ENCODE data around the gene TRIO. TPM values are rescaled to one million over a fixed set of nuclear protein-coding genes. Genes with fewer than 3 reads are reported as not detected.

TRIO gene
- total and polyA plus RNA-seq, 10 of the 15 experiments (the other 5 are each of a cell fraction or from before 2014, with no cell fraction given), result 5.1 to 96.4 (median 44.6) TPM

- FAIRE-seq, result peak; percentile 23
Measured at GRCh38 chr5:14355391-14355790, 212.2 kb downstream of the TRIO start.

GRCh38 chr5:14356305-14356704 lies 213.2 kb downstream of the TRIO start:
- in situ Hi-C loops (cut with MboI), result loop anchor here (25.0 kb wide), 2 partner anchors 369 to 656 kb away; no protein-coding TSS in a partner anchor

More at GRCh38 chr5:14355391-14355790, 212.2 kb downstream of the TRIO start:
- DNase-seq (ENCODE audit: low read depth, low spot score) (no peak), ATAC-seq (no peak)
- Histone ChIP-seq H3K9me3 (replicated peaks; ENCODE audit: control insufficient read depth, insufficient read depth, low read length) (no peaks in the 10 kb centered on the region), H3K36me3 (ENCODE audit: control insufficient read depth in 2 of 2, insufficient read depth in 2 of 2, low read length in 1 of 2) (peaks cover 17 to 19% of the 10 kb centered on the region in 2 experiments; a peak in 3 of 4 replicates), H2AFZ (ENCODE audit: control insufficient read depth, low read depth, low read length) (no peak overlapping the region), H3K27ac (ENCODE audit: control insufficient read depth, insufficient read depth) (no peak overlapping the region), H4K20me1 (ENCODE audit: control insufficient read depth, insufficient read depth) (no peaks in the 10 kb centered on the region), H3K4me3 (no peak overlapping the region), H3K79me2 (ENCODE audit: control insufficient read depth, insufficient read depth, low read length) (no peaks in the 10 kb centered on the region; the same call in 1 of the 2 replicates), H3K4me1 (ENCODE audit: control insufficient read depth, insufficient read depth, low read length) (peaks cover 7% of the 10 kb centered on the region; the same call in 1 of the 2 replicates), H3K4me2 (ENCODE audit: control insufficient read depth, insufficient read depth) (no peak overlapping the region), H3K9ac (ENCODE audit: control insufficient read depth, insufficient read depth, low read length) (no peak overlapping the region), H3K27me3 (replicated peaks in 1 of 2; ENCODE audit: control insufficient read depth in 2 of 2, insufficient read depth in 2 of 2, low read length in 1 of 2) (no peaks in the 10 kb centered on the region)
- ChIA-PET SMC1A (ENCODE audit: uncharacterized antibody, unreplicated experiment) (interaction anchor here (0.7 to 2.6 kb wide), 5 partner anchors 13 to 104 kb away, joined by 3 to 8 read pairs (median 4); no protein-coding TSS in a partner anchor), POLR2A (no interaction called here), CTCF (interaction anchor here (1.2 to 4.2 kb wide), 4 partner anchors 9 to 369 kb away, joined by 3 to 24 read pairs (median 13); no protein-coding TSS in a partner anchor), RAD21 (ENCODE audit: unreplicated experiment) (interaction anchor here (3.1 kb wide), 1 partner anchor 293 kb away, joined by 15 read pairs; no protein-coding TSS in a partner anchor)
- in situ Hi-C loops (cut with MboI) (loop anchor here (25.0 kb wide), 2 partner anchors 368 to 657 kb away; no protein-coding TSS in a partner anchor), intact Hi-C loops (cut with micrococcal nuclease; ENCODE audit: unreplicated experiment) (no loop called here)
- TF ChIP-seq PAX5 (IDR thresholded peaks at IDR 0.05; ENCODE audit: borderline replicate concordance, low read depth, low read length) (no peak), SRF (IDR thresholded peaks at IDR 0.05; ENCODE audit: low read depth in 2 of 2, low read length in 2 of 2) (no peak), POU2F2 (IDR thresholded peaks at IDR 0.05; ENCODE audit: borderline replicate concordance, low read depth, low read length) (no peak), SREBF1 (IDR thresholded peaks at IDR 0.05; ENCODE audit: low read length) (no peak), EED (IDR thresholded peaks at IDR 0.05; ENCODE audit: low read depth) (no peak), ZNF207 (IDR thresholded peaks at IDR 0.05; ENCODE audit: borderline replicate concordance) (no peak), RBBP5 (conservative IDR thresholded peaks at IDR 0.05) (no peak), MTA2 (IDR thresholded peaks at IDR 0.05; ENCODE audit: low read depth) (no peak), STAT1 (conservative IDR thresholded peaks at IDR 0.05) (no peak), CBX3 (IDR thresholded peaks at IDR 0.05; ENCODE audit: borderline replicate concordance, low read depth) (no peak)
- 98% methylated on average over 4 of the region's 4 CpGs for WGBS (ENCODE audit: insufficient coverage, insufficient replicate concordance, low lambda C conversion rate, missing lambda C conversion rate)
- no TSS peak for BruUV-seq (replicated peaks)

More at GRCh38 chr5:14356305-14356704, 213.2 kb downstream of the TRIO start:
- Histone ChIP-seq H3K27me3 (replicated peaks in 1 of 2; ENCODE audit: control insufficient read depth in 2 of 2, insufficient read depth in 2 of 2, low read length in 1 of 2) (no peaks in the 10 kb centered on the region), H3K27ac (ENCODE audit: control insufficient read depth, insufficient read depth) (no peak overlapping the region), H3K4me1 (ENCODE audit: control insufficient read depth, insufficient read depth, low read length) (peaks cover 7% of the 10 kb centered on the region; the same call in 1 of the 2 replicates), H3K9ac (ENCODE audit: control insufficient read depth, insufficient read depth, low read length) (no peak overlapping the region), H3K79me2 (ENCODE audit: control insufficient read depth, insufficient read depth, low read length) (no peaks in the 10 kb centered on the region; the same call in 1 of the 2 replicates), H4K20me1 (ENCODE audit: control insufficient read depth, insufficient read depth) (no peaks in the 10 kb centered on the region), H3K4me2 (ENCODE audit: control insufficient read depth, insufficient read depth) (no peak overlapping the region), H3K9me3 (replicated peaks; ENCODE audit: control insufficient read depth, insufficient read depth, low read length) (no peaks in the 10 kb centered on the region), H3K36me3 (ENCODE audit: control insufficient read depth in 2 of 2, insufficient read depth in 2 of 2, low read length in 1 of 2) (peaks cover 21 to 23% of the 10 kb centered on the region in 2 experiments; a peak in 3 of 4 replicates), H3K4me3 (no peak overlapping the region), H2AFZ (ENCODE audit: control insufficient read depth, low read depth, low read length) (no peak overlapping the region)
- RAD21 ChIA-PET (ENCODE audit: unreplicated experiment), result interaction anchor here (1.2 to 3.1 kb wide), 2 partner anchors 14 to 292 kb away, joined by 3 to 15 read pairs; no protein-coding TSS in a partner anchor
- BruUV-seq (replicated peaks), result no TSS peak
- FAIRE-seq (peak; percentile 52), DNase-seq (ENCODE audit: low read depth, low spot score) (no peak), ATAC-seq (peak; percentile 36)
- SMC1A ChIA-PET (ENCODE audit: uncharacterized antibody, unreplicated experiment), result interaction anchor here (1.2 to 2.6 kb wide), 4 partner anchors 12 to 292 kb away, joined by 3 to 8 read pairs (median 6); no protein-coding TSS in a partner anchor
- intact Hi-C loops (cut with micrococcal nuclease; ENCODE audit: unreplicated experiment), result no loop called here
- POLR2A ChIA-PET, result interaction anchor here (0.5 to 0.9 kb wide), 2 partner anchors 14 to 144 kb away, joined by 3 to 5 read pairs; no protein-coding TSS in a partner anchor
- TF ChIP-seq TCF7 (IDR thresholded peaks at IDR 0.05; ENCODE audit: borderline replicate concordance) (0 out of 2 replicates have a peak, but pooled peaks have one; percentile 42), ZNF24 (IDR thresholded peaks at IDR 0.05) (0 out of 2 replicates have a peak, but pooled peaks have one; percentile 8), HDGF (IDR thresholded peaks at IDR 0.05) (no peak), RUNX3 (IDR thresholded peaks at IDR 0.05; ENCODE audit: low read length) (peak; percentile 81), IKZF1 (conservative IDR thresholded peaks at IDR 0.05) (peak; percentile 55), BCL11A (IDR thresholded peaks at IDR 0.05; ENCODE audit: low read depth, low read length) (0 out of 2 replicates have a peak, but pooled peaks have one; percentile 28), TCF12 (IDR thresholded peaks at IDR 0.05; ENCODE audit: low read depth, low read length) (no peak), CBFB (IDR thresholded peaks at IDR 0.05; ENCODE audit: low read depth) (no peak), SPI1 (IDR thresholded peaks at IDR 0.05; ENCODE audit: borderline replicate concordance, insufficient read depth, low read depth, low read length) (peak; percentile 63; the same call in 1 of the 2 replicates), IKZF2 (IDR thresholded peaks at IDR 0.05) (peak; percentile 28 to 41; a peak in 2 of 4 replicates), ETV6 (conservative IDR thresholded peaks at IDR 0.05 in 1 of 2, IDR thresholded peaks at IDR 0.05 in 1 of 2; ENCODE audit: borderline replicate concordance in 1 of 2, low read depth in 1 of 2) (peak in 1 of 2 experiments; percentile 70; a peak in 2 of 4 replicates), NFIC (IDR thresholded peaks at IDR 0.05; ENCODE audit: low read depth, low read length) (peak; percentile 32; the same call in 1 of the 2 replicates), MTA2 (IDR thresholded peaks at IDR 0.05; ENCODE audit: low read depth) (peak; percentile 58), ATF7 (IDR thresholded peaks at IDR 0.05; ENCODE audit: low read depth) (no peak)
- 20% methylated on average over 1 of the region's 1 CpG for WGBS (ENCODE audit: insufficient coverage, insufficient replicate concordance, low lambda C conversion rate, missing lambda C conversion rate)
- CTCF ChIA-PET, result interaction anchor here (0.6 to 4.2 kb wide), 8 partner anchors 8 to 292 kb away, joined by 3 to 24 read pairs (median 4); no protein-coding TSS in a partner anchor
